Lower leg skin (tissue), 3 donors: ENCODE measurements around the gene PHF1.

Experiments used
- CTCF ChIP-seq, 3 donors: fragments of 450-650 bp; IDR thresholded peaks; one replicate each; pipeline ENCODE4 v1.5.1; 2016; ENCODE audit warnings: antibody characterized with exemption in 3 of 3, mild to moderate bottlenecking in 3 of 3, moderate library complexity in 2 of 3
- POLR2A ChIP-seq, 2 donors: fragments of 450-650 bp; IDR thresholded peaks; one replicate each; pipeline ENCODE4 v1.6.1; 2016 to 2017; ENCODE audit warnings: antibody characterized with exemption in 2 of 2, mild to moderate bottlenecking in 1 of 2, moderate library complexity in 1 of 2

- TF ChIP-seq POLR2A (IDR thresholded peaks at IDR 0.05) = no peak
- TF ChIP-seq CTCF (IDR thresholded peaks at IDR 0.05) = no peak
These were observed 28.3 kb downstream of the PHF1 start for GRCh38 chr6:33438978-33439594.
